ENCODE measurements around the gene MYO5C. TPM values are rescaled to one million over a fixed set of nuclear protein-coding genes. Genes with fewer than 3 reads are reported as not detected.

MYO5C gene
- total and polyA plus RNA-seq, 4 donors: 4.2 to 15.8 (median 6.6) TPM

DNA sequence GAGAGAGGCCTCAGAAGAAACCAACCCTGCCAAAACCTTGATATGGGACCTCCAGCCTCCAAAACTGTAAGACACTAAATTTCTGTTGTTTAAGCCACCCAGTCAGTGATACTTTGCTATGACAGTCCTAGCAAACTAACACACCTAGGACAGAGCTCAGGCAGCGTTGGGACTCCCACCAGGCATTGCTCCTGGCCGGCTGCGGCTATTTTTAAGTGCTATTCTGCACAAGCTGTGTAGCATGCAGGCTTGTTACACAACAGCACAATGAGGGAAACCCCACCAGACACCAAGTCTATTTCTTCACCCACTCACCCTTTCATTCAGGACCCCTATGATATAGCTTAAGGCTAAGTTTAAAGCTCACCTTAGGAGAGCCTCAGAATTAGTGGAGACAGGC is 57.5 kb downstream of the MYO5C start:
- H3K9me3 ChIP-seq (ENCODE audit: control insufficient read depth, insufficient read depth, low read length): no peaks in the 10 kb centered on the region
- no peak for DNase-seq (ENCODE audit: low read depth in 4 of 6, low spot score in 6 of 6)
- no peaks in the 10 kb centered on the region for H3K27me3 ChIP-seq (ENCODE audit: control insufficient read depth, insufficient read depth, low read length)
- H3K27ac ChIP-seq (ENCODE audit: low read depth, low read length): no peak overlapping the region
- H3K4me1 ChIP-seq (ENCODE audit: control insufficient read depth, insufficient read depth, low read length): no peaks in the 10 kb centered on the region
- peaks cover 7% of the 10 kb centered on the region for H3K36me3 ChIP-seq (ENCODE audit: control insufficient read depth, insufficient read depth, low read length)
- 97% methylated on average over 3 of the region's 3 CpGs for WGBS (ENCODE audit: insufficient coverage)
- H3K4me3 ChIP-seq (ENCODE audit: low read depth, low read length): no peak overlapping the region

DNA sequence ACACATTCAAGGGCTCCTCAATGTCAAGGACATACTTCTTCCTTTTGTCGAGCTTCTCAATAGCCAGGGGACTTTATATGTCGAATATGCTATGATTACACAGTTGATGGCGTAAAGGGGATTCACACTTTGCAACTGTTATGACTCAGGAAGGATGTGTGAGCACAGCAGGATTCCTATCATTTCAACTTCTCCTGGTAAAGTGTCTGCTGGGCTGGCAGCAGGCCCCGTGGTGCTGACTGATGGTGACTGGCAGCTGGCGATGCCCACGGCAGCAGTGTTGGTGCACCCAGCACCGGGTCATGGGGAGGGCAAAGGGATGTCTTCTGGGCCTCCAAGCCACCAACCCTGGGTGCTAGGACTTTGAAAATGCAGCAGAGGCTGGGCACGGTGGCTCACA is 59.6 kb downstream of the MYO5C start:
- no peaks in the 10 kb centered on the region for H3K27me3 ChIP-seq (ENCODE audit: control insufficient read depth, insufficient read depth, low read length)
- peaks cover 7% of the 10 kb centered on the region for H3K36me3 ChIP-seq (ENCODE audit: control insufficient read depth, insufficient read depth, low read length)
- H3K27ac ChIP-seq (ENCODE audit: low read depth, low read length): no peak overlapping the region
- H3K9me3 ChIP-seq (ENCODE audit: control insufficient read depth, insufficient read depth, low read length): no peaks in the 10 kb centered on the region
- no peaks in the 10 kb centered on the region for H3K4me1 ChIP-seq (ENCODE audit: control insufficient read depth, insufficient read depth, low read length)
- WGBS (ENCODE audit: insufficient coverage): 82% methylated on average over 5 of the region's 8 CpGs
- DNase-seq (ENCODE audit: low read depth in 4 of 6, low spot score in 6 of 6): no peak
- H3K4me3 ChIP-seq (ENCODE audit: low read depth, low read length): no peak overlapping the region

- Histone ChIP-seq H3K4me1 (ENCODE audit: control insufficient read depth, insufficient read depth, low read length) (no peaks in the 10 kb centered on the region), H3K9me3 (ENCODE audit: control insufficient read depth, insufficient read depth, low read length) (no peaks in the 10 kb centered on the region), H3K27ac (ENCODE audit: low read depth, low read length) (no peak overlapping the region), H3K36me3 (ENCODE audit: control insufficient read depth, insufficient read depth, low read length) (peaks cover 7% of the 10 kb centered on the region), H3K27me3 (ENCODE audit: control insufficient read depth, insufficient read depth, low read length) (no peaks in the 10 kb centered on the region), H3K4me3 (ENCODE audit: low read depth, low read length) (no peak overlapping the region)
- no peak for DNase-seq (ENCODE audit: low read depth in 4 of 6, low spot score in 6 of 6)
- 84% methylated on average over 15 of the region's 17 CpGs for WGBS (ENCODE audit: insufficient coverage)
Measured at GRCh38 chr15:52234596-52235541, 60.7 kb downstream of the MYO5C start.

DNA sequence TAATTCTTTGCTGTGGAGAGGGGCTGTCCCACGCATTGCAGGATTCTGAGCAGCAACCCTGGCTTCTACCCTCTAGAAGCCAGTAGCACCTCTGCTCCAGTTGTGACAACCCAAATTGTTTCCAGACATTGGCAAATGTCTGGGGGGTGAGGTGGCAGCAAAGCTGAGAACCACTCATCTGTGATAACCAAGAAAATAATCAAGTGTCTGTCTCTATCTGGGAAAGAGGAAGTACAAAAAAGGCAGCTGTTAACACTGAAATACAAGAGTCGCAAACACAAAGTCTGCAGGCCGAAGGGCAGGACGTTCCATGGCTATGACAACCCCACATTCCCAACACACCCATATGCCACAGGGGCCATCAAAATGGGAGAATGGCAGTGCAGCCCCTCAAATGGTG is 62.2 kb downstream of the MYO5C start:
- Histone ChIP-seq H3K27me3 (ENCODE audit: control insufficient read depth, insufficient read depth, low read length) (no peaks in the 10 kb centered on the region), H3K4me3 (ENCODE audit: low read depth, low read length) (no peak overlapping the region), H3K9me3 (ENCODE audit: control insufficient read depth, insufficient read depth, low read length) (no peaks in the 10 kb centered on the region), H3K27ac (ENCODE audit: low read depth, low read length) (no peak overlapping the region), H3K4me1 (ENCODE audit: control insufficient read depth, insufficient read depth, low read length) (no peaks in the 10 kb centered on the region), H3K36me3 (ENCODE audit: control insufficient read depth, insufficient read depth, low read length) (peaks cover 3% of the 10 kb centered on the region)
- no peak for DNase-seq (ENCODE audit: low read depth in 4 of 6, low spot score in 6 of 6)
- 80% methylated on average over 3 of the region's 4 CpGs for WGBS (ENCODE audit: insufficient coverage)

GRCh38 chr15:52232327-52232726 is 63.3 kb downstream of the MYO5C start:
- no peak overlapping the region for H3K4me3 ChIP-seq (ENCODE audit: low read depth, low read length)
- H3K9me3 ChIP-seq (ENCODE audit: control insufficient read depth, insufficient read depth, low read length): no peaks in the 10 kb centered on the region
- no peak for DNase-seq (ENCODE audit: low read depth in 4 of 6, low spot score in 6 of 6)
- no peak overlapping the region for H3K27ac ChIP-seq (ENCODE audit: low read depth, low read length)
- no CpG with 5 or more reads among the region's 1 CpG for WGBS (ENCODE audit: insufficient coverage)
- peaks cover 3% of the 10 kb centered on the region for H3K36me3 ChIP-seq (ENCODE audit: control insufficient read depth, insufficient read depth, low read length)
- no peaks in the 10 kb centered on the region for H3K27me3 ChIP-seq (ENCODE audit: control insufficient read depth, insufficient read depth, low read length)
- no peaks in the 10 kb centered on the region for H3K4me1 ChIP-seq (ENCODE audit: control insufficient read depth, insufficient read depth, low read length)

DNA sequence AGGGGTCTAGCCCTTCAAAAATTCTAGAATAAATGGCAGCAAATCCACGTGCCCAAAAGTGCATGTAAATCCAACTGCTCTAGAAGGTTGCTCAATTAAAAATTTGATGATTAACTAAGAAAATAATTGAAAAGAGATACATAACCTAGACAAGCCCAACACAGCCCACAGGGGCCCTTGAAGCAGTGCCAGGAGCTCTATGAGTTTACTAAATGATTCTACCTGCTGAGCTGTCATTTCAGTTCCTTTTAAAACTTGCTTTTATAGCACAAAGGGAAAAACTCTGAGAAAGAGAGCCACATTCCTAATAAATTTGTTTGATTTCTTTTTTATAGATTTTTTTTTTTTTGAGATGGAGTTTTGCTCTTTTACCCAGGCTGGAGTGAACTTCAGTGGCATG is 65.5 kb downstream of the MYO5C start:
- H3K4me3 ChIP-seq (ENCODE audit: low read depth, low read length): no peak overlapping the region
- no CpG with 5 or more reads among the region's 1 CpG for WGBS (ENCODE audit: insufficient coverage)
- no peak overlapping the region for H3K27ac ChIP-seq (ENCODE audit: low read depth, low read length)
- H3K9me3 ChIP-seq (ENCODE audit: control insufficient read depth, insufficient read depth, low read length): no peaks in the 10 kb centered on the region
- DNase-seq (ENCODE audit: low read depth in 4 of 6, low spot score in 6 of 6): no peak
- no peaks in the 10 kb centered on the region for H3K4me1 ChIP-seq (ENCODE audit: control insufficient read depth, insufficient read depth, low read length)
- H3K36me3 ChIP-seq (ENCODE audit: control insufficient read depth, insufficient read depth, low read length): no peaks in the 10 kb centered on the region
- H3K27me3 ChIP-seq (ENCODE audit: control insufficient read depth, insufficient read depth, low read length): no peaks in the 10 kb centered on the region

DNA sequence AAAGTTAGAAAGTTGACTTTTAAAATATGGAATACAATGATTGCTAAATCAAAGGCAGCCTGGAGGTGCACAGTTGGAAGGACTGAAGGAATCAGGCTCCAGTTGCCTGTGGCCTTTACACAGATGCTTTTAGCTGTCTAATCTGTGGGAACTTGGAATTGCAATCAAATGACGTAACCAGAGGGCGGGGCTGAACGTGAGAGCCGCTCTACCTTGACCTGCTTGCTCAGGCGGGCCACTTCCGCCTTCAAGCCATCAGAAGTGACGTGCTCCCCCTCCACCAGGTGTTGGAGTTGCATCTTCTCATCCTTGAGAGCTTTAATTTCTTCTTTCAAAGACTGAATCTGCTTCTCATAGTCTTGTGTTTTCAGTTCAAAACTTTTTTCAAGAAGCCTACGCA is 66.7 kb downstream of the MYO5C start:
- Histone ChIP-seq H3K27me3 (ENCODE audit: control insufficient read depth, insufficient read depth, low read length) (no peaks in the 10 kb centered on the region), H3K36me3 (ENCODE audit: control insufficient read depth, insufficient read depth, low read length) (no peaks in the 10 kb centered on the region), H3K4me3 (ENCODE audit: low read depth, low read length) (no peak overlapping the region), H3K27ac (ENCODE audit: low read depth, low read length) (no peak overlapping the region), H3K9me3 (ENCODE audit: control insufficient read depth, insufficient read depth, low read length) (no peaks in the 10 kb centered on the region), H3K4me1 (ENCODE audit: control insufficient read depth, insufficient read depth, low read length) (no peaks in the 10 kb centered on the region)
- no peak for DNase-seq (ENCODE audit: low read depth in 4 of 6, low spot score in 6 of 6)
- WGBS (ENCODE audit: insufficient coverage): 66% methylated on average over 8 of the region's 8 CpGs

DNA sequence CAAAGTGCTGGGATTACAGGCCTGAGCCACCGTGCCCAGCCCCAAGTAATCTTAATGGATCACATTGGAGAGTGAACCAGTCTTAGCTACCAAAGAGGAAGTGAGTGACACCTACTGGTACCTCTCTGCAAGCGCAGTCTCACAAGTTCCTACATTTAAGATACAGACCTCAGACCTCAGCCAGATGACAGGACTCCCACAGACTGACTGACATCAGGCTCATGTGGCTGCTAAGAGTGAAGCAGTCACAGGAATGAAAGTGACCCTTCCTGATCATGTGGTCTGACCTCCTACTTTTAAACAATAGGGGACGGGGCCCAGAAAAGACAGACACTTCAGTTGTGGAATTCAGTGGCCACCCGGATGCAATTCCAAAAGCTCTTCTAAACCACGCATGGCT is 68.1 kb downstream of the MYO5C start:
- DNase-seq (ENCODE audit: low read depth in 4 of 6, low spot score in 6 of 6): peak; percentile 15 to 92 (median 58)
- Histone ChIP-seq H3K4me1 (ENCODE audit: control insufficient read depth, insufficient read depth, low read length) (no peaks in the 10 kb centered on the region), H3K9me3 (ENCODE audit: control insufficient read depth, insufficient read depth, low read length) (no peaks in the 10 kb centered on the region), H3K27ac (ENCODE audit: low read depth, low read length) (no peak overlapping the region), H3K27me3 (ENCODE audit: control insufficient read depth, insufficient read depth, low read length) (no peaks in the 10 kb centered on the region), H3K36me3 (ENCODE audit: control insufficient read depth, insufficient read depth, low read length) (no peaks in the 10 kb centered on the region), H3K4me3 (ENCODE audit: low read depth, low read length) (no peak overlapping the region)
- 12% methylated on average over 3 of the region's 5 CpGs for WGBS (ENCODE audit: insufficient coverage)

GRCh38 chr15:52225230-52225629 is 70.4 kb downstream of the MYO5C start:
- 96% methylated on average over 8 of the region's 8 CpGs for WGBS (ENCODE audit: insufficient coverage)
- DNase-seq (ENCODE audit: low read depth in 4 of 6, low spot score in 6 of 6): no peak
- no peaks in the 10 kb centered on the region for H3K9me3 ChIP-seq (ENCODE audit: control insufficient read depth, insufficient read depth, low read length)
- H3K27ac ChIP-seq (ENCODE audit: low read depth, low read length): no peak overlapping the region
- H3K27me3 ChIP-seq (ENCODE audit: control insufficient read depth, insufficient read depth, low read length): no peaks in the 10 kb centered on the region
- H3K4me3 ChIP-seq (ENCODE audit: low read depth, low read length): no peak overlapping the region
- no peaks in the 10 kb centered on the region for H3K4me1 ChIP-seq (ENCODE audit: control insufficient read depth, insufficient read depth, low read length)
- no peaks in the 10 kb centered on the region for H3K36me3 ChIP-seq (ENCODE audit: control insufficient read depth, insufficient read depth, low read length)

- Histone ChIP-seq H3K27me3 (ENCODE audit: control insufficient read depth, insufficient read depth, low read length) (no peaks in the 10 kb centered on the region), H3K27ac (ENCODE audit: low read depth, low read length) (no peak overlapping the region), H3K4me1 (ENCODE audit: control insufficient read depth, insufficient read depth, low read length) (no peaks in the 10 kb centered on the region), H3K4me3 (ENCODE audit: low read depth, low read length) (no peak overlapping the region), H3K36me3 (ENCODE audit: control insufficient read depth, insufficient read depth, low read length) (no peaks in the 10 kb centered on the region), H3K9me3 (ENCODE audit: control insufficient read depth, insufficient read depth, low read length) (no peaks in the 10 kb centered on the region)
- no peak for DNase-seq (ENCODE audit: low read depth in 4 of 6, low spot score in 6 of 6)
- no CpG with 5 or more reads among the region's 4 CpGs for WGBS (ENCODE audit: insufficient coverage)
Measured at GRCh38 chr15:52224211-52224610, 71.4 kb downstream of the MYO5C start.
